Activated T-helper 1 cell treated with Interleukin-2 at 50 U/mL for 16 hours (primary cell): Measurements from ENCODE around the gene PIP5K1B.

Experiments used
- DNase-seq: peaks from one replicate; pipeline ENCODE4 v3.0.0-alpha.2; 2020; ENCODE audit warnings: low read depth

Gene PIP5K1B

DNA sequence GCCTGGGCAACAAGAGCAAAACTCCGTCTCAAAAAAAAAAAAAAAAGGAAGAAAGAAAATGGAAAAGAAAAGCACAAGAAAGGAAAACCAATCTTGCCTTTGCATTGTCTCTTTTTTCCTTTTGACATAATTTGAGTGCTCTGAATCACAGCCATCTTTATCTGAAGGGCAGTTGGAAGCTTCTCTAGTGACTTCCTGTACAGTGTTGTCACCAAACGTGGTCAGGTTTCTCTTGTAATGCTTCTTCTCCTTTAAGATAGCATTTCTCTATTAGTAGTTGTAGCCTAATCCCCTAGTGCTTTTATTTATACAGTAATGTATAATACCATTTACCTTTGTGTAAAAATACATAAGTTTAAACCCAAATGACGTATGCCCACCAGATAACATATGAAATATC, 290.7 kb downstream of the PIP5K1B start:
- DNase-seq = no peak

DNA sequence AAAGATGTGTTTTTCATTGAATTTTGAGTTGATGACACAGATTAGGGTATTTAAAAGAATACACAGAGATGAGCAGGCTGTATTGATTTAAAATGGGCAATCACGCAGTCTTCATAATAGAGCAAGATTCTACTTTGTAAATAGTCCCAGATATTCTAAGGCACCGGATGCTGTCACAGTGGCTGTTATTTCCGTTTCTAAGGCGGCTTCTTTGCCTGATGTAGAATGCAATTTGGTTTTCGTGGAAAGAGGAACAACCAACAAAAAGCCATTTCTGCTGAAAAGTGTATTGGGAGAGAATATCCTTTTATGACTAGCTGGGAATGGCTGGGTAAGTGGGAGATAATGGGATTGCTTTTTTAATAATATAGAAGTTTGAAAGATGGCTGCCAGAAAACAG, 291.4 kb downstream of the PIP5K1B start:
- no peak for DNase-seq

DNA sequence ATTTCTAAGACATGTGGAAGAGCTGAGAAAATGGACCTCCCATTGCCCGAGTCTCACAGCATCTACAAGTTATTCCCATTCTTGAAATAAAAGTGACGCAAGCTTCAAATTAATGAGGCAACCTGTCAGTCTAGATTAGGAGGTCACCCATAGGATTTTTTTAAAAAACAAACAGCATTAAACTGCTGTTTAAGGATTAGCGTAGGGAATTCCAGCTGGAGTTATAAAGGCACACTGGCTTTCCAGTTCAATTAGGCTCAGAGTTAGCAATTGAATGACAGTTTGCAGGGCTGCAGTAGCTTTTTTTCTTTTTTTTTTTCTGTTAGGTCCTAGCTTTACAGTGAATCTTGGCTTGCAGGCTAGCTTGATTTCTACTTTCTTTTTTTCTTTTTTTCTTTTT, 292.6 kb downstream of the PIP5K1B start:
- DNase-seq = no peak

DNA sequence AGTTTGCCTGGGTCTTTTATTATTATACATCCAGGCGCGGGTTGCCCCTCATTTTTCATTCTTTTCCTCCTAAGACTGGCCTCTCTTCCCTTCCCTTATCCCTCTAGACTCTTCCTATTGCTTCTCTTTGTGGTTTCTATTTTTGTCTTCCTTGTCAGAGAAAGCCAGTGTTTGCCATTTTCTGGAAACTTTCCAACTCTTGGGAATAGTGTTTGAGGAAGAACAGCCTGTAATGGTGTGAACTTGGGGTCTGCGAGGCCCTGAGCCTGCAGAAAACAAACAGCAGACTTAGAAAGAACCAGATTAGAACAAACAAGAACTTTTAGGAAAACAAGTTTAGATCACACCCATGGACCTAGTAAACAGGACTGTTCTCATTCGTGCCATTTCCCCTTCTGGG, 293.3 kb downstream of the PIP5K1B start:
- no peak for DNase-seq

DNA sequence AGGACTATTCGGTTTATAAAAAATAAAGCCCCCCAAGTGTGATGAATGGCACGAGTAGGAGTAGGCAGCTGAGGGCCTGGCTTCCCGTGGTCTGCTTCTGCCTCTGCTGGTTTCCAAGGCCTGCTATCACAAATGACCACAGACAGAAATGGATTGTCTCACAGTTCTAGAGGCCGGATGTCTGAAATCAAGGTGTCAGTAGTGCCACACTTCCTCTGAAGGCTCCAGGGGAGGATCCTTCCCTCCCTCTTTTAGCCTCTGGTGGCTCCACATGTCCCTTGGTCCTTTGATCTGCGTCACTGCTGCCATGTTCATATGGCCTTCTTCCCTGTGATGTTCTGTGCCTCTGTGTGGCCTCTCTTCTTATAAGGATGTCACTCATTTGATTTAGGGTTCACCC, 293.8 kb downstream of the PIP5K1B start:
- DNase-seq = no peak

DNA sequence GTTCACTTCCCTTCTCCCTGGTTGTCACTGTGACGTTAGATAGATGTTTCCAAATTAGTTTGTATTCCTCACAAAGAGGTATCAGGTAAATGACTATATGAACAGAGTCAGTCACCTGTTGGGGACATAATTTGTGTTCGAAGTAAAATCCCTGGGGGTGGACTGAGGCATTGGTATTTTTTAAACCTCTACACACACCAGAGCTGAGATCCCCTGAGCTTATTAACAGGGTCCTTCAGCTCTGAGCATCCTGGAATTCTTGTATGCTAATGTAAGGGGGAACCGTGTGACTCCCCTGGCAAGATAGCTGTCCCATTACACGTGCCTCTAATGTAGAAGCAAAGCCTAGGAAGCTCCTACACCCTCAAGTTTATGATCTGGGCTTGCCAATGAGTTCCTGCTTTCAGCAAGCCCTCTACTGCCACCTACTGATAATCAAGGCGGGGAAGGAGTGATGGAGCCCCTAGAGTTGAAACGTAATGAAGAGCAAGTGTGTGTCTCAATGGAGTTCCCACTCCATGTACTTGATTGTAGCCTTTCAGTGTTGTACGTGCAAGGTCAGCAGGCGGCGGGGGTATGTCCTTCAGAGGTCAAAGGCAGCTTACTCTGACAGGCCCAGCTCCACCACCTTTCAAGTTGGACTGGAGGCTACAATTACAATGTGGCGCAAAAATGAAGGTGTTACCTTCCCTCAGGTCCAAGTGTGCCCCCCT, 294.5 kb downstream of the PIP5K1B start:
- peak; percentile 18 for DNase-seq

DNA sequence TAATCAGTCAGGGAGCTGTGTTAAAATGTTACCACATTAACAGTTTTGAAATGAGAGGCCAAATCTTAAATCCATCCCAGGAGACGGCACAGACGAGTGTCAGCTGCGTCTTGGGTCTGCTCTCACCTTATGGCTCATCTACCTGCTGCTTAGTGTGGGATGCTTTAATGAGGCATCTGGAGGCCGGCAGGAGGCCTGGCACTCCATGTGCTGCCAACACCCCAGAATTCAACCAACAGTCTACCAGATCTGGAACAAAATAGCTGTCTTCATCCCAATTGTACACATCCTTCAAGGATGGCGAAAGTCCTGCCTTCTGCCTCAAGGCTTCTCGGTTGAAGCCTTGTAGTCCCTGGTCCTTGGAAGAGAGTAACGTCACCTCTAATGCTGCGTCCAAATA, 296.9 kb downstream of the PIP5K1B start:
- no peak for DNase-seq

DNA sequence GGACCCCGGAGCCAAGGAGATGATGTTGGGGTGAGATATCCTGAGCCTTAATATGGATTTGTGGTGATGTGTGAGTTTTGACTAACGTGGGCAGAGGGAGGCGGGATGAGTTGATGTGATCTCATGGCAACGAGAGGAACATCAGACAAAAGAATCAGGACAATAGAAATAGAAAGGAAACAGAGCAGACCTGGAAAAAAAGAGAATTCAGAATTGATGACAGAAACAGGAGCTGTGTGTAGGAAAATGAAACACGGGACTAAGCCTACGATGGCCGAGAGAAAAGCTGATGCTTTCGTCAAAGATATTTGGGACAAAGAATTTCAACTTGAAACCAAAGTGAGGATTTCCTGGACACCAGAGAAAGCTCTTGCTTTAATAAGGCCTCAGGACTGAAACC, 298.0 kb downstream of the PIP5K1B start:
- no peak for DNase-seq

DNA sequence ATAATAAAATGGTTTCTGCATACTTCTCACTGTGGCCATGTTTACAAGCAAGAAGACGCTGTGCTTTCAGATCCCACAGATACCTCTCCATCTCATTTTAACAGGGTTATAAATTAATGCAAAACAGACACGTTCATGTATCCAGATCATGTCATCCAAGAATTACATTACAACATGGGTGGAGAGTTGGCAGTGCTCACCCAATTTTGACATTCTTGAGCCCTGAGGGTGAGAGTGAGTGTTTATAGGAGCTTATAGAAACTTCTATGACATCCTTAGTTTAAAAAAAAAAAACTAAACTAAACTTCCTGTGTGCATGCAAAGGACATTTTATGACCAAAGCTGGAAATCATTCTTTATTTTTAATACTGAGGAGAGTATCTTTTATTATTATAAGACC, 299.8 kb downstream of the PIP5K1B start:
- no peak for DNase-seq

DNA sequence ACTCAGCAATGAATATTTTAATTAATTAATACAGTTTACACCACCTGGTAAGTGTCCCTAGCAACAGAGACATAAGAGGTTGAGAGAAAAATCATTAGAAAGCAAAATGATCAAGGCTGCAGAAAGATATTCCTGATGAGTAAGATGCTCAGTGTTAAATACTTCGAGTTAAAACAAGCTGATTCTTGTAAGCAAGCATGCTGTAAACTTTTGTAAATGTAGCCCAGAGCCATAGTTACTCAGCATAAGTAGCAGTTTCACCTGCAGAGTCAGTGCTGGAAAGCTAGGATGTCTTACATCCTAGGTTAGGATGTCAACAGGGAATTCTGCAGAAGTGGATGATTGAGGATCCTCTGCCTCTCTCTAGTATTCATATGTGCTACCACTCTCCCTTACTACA, 304.7 kb downstream of the PIP5K1B start:
- DNase-seq = no peak

DNA sequence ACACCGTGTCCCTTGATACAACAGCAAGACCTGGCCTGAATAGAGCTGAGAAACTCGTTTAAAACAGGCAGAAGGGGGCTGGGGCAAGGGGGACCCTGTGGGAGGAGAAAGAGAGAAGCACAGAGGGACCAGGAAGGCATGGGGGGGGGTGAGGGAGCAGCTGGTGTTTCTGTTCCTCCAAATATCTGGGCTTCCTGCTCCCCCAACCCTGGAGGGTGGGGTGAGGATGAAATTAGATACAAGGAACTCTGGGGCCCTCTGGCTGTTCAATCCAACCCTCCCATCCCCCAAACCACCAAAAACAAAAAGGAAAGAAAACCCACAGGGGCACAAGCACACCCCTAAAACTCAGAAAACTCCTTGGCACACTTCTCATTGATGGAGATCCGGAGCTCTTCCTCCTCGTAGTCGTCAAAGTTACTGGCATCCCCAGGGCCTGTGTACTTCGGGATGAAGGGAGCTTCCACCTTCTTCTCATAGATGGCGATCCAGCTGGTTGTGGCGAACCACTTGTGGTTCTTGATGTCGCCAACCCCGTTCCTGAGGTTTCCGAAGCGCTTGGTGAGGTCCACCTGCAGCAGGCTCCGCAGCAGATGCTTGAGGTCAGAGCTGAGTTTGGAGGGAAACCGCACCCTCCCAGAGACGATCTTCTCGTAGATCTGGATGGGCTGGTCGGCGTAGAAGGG, 307.8 kb downstream of the PIP5K1B start:
- no peak for DNase-seq

DNA sequence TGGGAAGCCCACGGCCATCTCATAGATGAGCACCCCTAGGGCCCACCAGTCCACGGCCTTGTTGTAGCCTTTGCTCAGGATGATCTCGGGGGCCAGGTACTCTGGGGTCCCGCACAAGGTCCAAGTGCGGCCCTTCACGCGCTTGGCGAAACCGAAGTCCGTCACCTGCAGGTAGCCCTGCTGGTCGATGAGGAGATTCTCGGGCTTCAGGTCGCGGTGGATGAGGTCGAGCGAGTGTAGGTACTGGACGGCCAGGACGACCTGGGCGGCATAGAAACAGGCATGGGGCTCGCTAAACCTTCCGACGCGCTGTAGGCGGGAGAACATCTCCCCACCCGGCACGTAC, 308.3 kb downstream of the PIP5K1B start:
- DNase-seq = no peak

DNA sequence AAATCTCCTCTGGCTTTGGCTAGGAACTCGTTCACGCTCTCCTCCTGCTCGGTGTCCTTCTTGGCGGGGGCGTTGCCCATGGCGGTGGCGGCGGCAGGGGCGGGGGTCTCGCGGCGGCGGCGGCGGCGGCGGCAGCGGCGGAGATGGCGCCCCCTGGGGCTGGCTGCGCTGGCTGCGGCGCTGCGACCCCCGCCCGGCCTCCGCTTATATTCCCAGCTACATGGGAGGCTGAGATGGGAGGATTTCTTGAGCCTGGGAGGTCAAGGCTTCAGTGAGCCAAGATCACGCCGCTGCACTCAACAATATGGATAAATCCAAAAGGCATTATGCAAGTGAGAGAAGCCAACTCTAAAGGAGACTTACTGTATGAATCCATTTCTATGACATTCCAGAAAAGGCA, 309.0 kb downstream of the PIP5K1B start, which contains the start of gene PRKACG:
Gene PRKACG, minus strand, starts transcription at position 101 of the 400 bp plus-strand sequence. Its CDS starts 21 bp downstream, at position 80.
- no peak for DNase-seq

DNA sequence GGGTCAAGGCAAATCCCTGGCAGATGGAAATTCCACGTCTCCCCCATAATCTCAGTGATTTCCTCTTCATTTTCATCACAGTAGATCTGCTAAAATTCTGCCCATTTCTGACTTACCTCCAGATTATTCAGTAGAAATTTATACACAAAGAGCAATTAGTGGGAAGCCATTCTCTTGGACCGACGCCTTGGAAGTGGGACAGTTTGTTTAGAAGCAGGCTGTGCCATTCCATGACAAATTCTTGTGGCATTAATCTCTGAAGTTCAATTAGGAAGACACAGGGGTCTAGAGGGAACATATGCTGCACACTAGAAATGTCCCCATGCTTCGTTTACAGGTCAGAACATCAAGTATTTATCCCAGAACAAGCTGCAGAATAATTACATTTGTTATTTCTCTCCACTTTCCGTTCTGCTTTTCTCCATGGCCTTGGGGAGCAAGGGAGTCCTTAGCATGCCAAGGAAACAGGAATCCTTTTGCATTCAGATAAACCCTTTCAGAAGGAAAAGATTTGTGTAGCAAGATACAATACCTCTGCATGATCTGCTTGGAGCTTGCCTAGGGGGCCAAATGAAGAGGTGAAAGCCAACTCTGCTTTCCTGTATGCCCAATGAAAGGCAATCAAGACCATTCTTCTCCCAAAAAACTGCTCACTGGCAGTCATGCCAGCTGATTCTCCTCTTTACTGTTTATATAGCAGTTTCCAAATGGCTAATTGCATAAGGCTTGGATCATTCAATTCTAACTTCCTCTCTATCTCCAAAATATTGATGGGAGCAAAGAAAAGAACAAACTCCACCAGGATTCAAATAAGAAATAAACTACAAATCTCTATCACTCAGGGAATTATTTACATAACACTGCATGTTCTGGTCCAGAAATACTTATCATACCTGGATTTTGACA, 311.4 kb downstream of the PIP5K1B start:
- no peak for DNase-seq

DNA sequence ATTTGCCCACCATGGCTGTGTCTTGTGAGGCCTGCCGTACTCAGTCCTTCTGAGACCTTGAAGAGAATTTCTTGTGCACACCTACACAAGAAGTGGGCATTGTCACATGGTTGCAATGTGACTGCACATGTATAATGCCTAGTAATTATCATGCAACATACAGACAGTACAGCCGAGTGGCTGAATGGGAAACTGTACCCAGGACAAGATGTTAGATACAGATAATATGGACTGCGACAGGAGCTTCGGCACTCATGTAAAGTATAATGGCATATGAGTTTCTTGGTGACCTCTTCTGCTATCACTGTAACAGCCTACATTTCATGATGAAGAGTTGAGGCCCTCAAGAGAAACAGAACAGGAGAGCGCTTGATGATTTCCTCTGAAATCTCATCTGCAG, 313.7 kb downstream of the PIP5K1B start:
- DNase-seq = no peak

DNA sequence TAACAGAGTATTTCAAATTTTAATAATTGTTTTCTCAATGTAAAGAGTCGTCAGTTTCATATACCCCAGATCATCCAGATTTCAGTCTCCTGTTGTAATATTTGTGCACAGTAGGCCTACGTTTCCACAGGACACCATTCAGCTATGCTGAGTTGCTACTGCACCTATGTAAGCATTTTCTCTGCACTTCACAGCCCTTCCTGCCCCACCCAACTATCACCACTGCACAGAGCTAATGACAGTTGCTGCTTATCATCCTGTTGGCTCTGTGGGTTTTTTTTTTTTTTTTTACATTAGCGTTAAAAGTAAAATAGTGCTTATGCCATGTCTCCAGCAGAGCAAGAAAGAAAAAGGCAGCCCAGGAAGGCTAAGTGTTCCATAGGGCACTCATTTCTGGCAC, 314.8 kb downstream of the PIP5K1B start:
- DNase-seq = peak; percentile 17

DNA sequence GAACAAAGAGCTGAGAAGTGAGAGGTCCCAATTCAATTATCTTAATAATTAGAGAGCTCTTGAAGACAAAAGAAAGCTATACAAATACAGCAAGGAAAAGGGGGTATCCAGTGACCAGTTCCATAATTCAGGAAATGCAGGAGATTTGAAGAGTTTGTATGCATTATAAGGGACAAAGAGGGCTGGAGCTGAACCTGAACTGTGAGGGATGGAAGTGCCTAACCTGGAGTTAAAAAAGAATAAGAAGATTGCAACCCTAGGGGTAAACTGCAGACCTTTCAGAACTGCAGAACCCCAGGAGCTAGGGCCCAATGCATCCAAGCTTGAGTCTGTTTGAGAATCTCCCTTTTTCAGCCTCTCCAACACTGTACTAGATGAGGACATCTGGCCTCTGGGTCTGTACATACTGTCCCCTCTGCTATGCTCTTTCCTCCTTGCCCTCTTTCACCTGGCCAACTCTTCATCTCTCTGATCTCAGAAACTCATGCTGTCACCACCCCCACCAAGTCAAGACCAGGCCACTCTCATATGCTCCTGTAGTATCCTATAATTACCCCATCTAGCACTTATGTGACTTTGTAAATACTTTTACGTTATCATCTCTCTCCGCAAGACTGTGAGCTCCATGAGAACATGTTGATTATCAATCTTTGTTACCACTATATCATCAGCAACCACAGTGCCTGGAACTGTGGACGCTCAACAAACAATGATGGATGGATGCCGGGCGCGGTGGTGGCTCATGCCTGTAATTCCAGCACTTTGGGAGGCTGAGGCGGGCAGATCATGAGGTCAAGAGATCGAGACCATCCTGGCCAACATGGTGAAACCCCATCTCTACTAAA, 315.5 kb downstream of the PIP5K1B start:
- DNase-seq = no peak

DNA sequence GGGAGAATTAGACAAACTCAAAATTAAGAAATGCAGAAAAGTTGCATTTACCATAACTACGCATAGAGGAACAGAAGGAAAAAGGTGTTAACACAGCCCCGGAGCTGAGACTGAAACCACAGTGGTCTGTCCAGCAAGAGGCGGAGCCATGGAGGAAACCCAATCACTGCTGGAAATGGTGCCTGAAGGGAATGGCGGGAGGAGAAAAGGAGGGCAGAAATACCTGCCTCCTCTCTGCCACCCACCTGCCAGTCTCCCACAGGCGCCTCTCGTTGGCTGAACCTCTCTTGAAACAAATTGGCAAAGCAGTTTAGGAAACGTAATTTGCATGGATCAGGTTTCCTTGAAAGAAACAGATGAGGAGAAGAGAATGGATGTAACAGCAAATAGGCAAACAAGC, 318.6 kb downstream of the PIP5K1B start:
- no peak for DNase-seq

DNA sequence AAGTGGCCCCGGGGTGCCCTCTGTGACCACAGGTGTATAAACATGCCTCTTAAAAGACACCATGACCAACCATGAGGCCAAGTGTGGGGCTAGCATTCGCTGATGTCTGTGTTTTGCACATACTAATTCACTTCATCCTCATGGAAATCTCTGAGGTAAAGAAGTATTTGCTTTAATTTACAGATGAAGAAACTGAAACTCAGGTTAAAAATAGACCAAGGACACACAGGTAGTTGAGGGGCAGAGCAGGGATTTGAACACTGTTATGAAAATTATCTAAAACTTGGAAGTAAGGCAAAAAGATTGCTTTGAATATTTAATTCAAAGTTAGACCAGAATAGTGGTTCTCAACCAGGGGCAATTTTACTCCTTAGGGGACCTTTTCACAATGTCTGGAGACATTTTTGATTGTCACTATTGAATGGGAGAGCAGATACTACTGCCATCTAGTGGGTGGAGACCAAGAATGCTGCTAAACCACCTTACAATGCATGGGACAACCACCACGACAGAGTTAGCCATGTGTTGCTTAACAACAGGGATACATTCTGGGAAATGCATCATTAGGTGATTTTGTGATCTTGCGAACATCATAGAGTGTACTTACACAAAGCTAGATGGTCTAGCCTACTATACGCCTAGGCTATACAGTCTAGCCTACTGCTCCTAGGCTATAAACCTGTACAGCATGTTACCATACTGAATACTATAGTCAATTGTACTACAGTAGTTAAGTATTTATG, 322.5 kb downstream of the PIP5K1B start:
- no peak for DNase-seq

DNA sequence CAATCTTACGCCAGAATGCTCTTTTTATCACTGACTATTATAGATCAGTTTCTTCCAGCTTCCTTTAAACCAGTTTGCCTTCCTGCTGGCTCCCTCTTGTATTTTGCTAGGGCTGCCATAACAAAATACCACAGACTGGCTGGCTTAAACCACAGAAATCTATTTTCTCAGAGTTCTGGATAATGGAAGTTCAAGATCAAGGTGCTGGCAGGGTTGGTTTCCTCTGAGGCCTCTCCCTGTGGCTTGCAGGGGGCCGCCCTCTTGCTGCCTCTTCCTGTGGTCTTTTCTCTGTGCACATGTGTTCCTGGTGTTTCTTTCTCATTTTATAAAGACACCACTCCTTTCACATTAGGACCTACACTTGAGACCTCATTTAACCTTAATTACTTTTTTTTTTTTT, 323.7 kb downstream of the PIP5K1B start:
- DNase-seq = peak; percentile 12

DNA sequence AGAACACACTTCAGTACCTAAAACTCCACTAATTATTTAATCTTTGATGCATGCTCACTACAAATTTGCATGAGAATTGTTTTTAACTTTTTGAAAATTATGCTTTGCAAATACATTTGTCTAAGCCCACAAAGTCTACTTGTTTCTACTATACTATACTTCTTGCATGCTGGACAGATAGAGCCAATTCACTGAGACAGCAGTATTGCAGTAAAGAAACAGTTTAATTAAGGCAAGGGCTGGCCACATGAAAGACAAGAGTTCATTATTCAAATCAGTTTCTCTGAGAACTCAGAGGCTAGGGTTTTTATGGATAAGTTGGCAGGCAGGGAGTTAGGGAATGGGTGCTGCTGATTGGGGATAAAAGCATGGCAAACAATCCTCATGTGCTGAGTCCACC, 324.5 kb downstream of the PIP5K1B start:
- no peak for DNase-seq
